H1 (cell line): ENCODE data around the gene LRRIQ4. TPM values are rescaled to one million over a fixed set of nuclear protein-coding genes. Genes with fewer than 3 reads are reported as not detected.

ENCODE experiments used
- CTCF ChIA-PET: fragments of 300-600 bp; sonication (Branson Sonifier 250); formaldehyde crosslinking; loops from one replicate; lab custom pipeline; 2021; ENCODE audit not compliant: partially characterized antibody; lab: Charles Lee
- POLR2A ChIA-PET: fragments of 300-600 bp; sonication (Branson Sonifier 250); formaldehyde crosslinking; loops from one replicate; lab custom pipeline; 2021; ENCODE audit warnings: inconsistent platforms; ENCODE audit not compliant: partially characterized antibody; lab: Charles Lee
- DNase-seq, 2 experiments: peaks; one replicate each; pipeline versions ENCODE4 v3.0.0 to v3.0.0-alpha.2; 2010 to 2022; ENCODE audit warnings: low spot score in 2 of 2, low read depth in 1 of 2, mixed read lengths in 1 of 2
- FAIRE-seq: peaks from 2 replicates; lab custom pipeline; 2011; peaks lifted over from hg19 to GRCh38; lab: Jason Lieb, UNC
- H2AFZ ChIP-seq: 2 replicates; pipeline ENCODE4 v1.8.1; 2012; ENCODE audit warnings: low read length, inconsistent platforms
- H2AK5ac ChIP-seq: 2 replicates; pipeline ENCODE4 v1.6.1; 2013; ENCODE audit warnings: low read depth, low read length
- H2BK120ac ChIP-seq: replicated peaks from 2 replicates; pipeline ENCODE3; 2013; ENCODE audit warnings: low read depth, low read length, inconsistent platforms
- H2BK12ac ChIP-seq: 2 replicates; pipeline ENCODE4 v1.6.1; 2013; ENCODE audit warnings: low read depth, low read length
- H2BK15ac ChIP-seq: 2 replicates; pipeline ENCODE4 v1.6.1; 2013; ENCODE audit warnings: low read length
- H2BK20ac ChIP-seq: 2 replicates; pipeline ENCODE4 v1.6.1; 2013; ENCODE audit warnings: low read length
- H2BK5ac ChIP-seq: 2 replicates; pipeline ENCODE4 v1.6.1; 2013; ENCODE audit warnings: low read depth, low read length
- H3K14ac ChIP-seq: 2 replicates; pipeline ENCODE4 v1.6.1; 2013; ENCODE audit warnings: inconsistent platforms; ENCODE audit not compliant: insufficient read length
- H3K18ac ChIP-seq: 2 replicates; pipeline ENCODE4 v1.6.1; 2013; ENCODE audit warnings: low read length; ENCODE audit errors: extremely low read depth
- H3K23ac ChIP-seq: 2 replicates; pipeline ENCODE4 v1.6.1; 2013; ENCODE audit warnings: inconsistent platforms; ENCODE audit not compliant: insufficient read length
- H3K23me2 ChIP-seq: 2 replicates; pipeline ENCODE4 v1.6.1; 2013; ENCODE audit warnings: low read depth, low read length
- H3K27ac ChIP-seq: 2 replicates; pipeline ENCODE4 v1.6.1; 2011; ENCODE audit warnings: low read depth, low read length, inconsistent platforms
- H3K27me3 ChIP-seq, 4 experiments: replicated peaks in 1 of 4; 1 replicate in 1 of 4; 2 replicates in 3 of 4; pipeline versions ENCODE4 v1.6.1 to v1.8.1; 2011 to 2013; ENCODE audit warnings: low read length in 3 of 4, mild to moderate bottlenecking in 3 of 4, inconsistent platforms in 2 of 4, mixed read lengths in 2 of 4, moderate library complexity in 1 of 4; ENCODE audit not compliant: control insufficient read depth in 3 of 4, insufficient read depth in 3 of 4; ENCODE audit errors: extremely low read depth in 1 of 4
- H3K36me3 ChIP-seq, 4 experiments: 2 replicates each; pipeline versions ENCODE4 v1.6.1 to v1.8.1; 2011 to 2013; ENCODE audit warnings: mild to moderate bottlenecking in 4 of 4, low read length in 3 of 4, moderate library complexity in 2 of 4, control low read depth in 1 of 4, inconsistent platforms in 1 of 4; ENCODE audit not compliant: insufficient read depth in 4 of 4, control insufficient read depth in 2 of 4
- H3K4ac ChIP-seq: replicated peaks from 2 replicates; pipeline ENCODE3; 2013; ENCODE audit warnings: low read length, low read depth, mixed read lengths, inconsistent platforms; ENCODE audit not compliant: insufficient read length
- H3K4me1 ChIP-seq, 4 experiments: replicated peaks in 1 of 4; 1 replicate in 1 of 4; 2 replicates in 3 of 4; pipeline versions ENCODE4 v1.6.1 to v1.8.1; 2011 to 2013; ENCODE audit warnings: low read length in 3 of 4, inconsistent platforms in 2 of 4, mixed read lengths in 1 of 4; ENCODE audit not compliant: insufficient read depth in 4 of 4, control insufficient read depth in 3 of 4
- H3K4me2 ChIP-seq, 2 experiments: 2 replicates each; pipeline versions ENCODE4 v1.6.1 to v1.8.1; 2011 to 2013; ENCODE audit warnings: low read depth in 2 of 2, low read length in 2 of 2, control low read depth in 1 of 2, inconsistent platforms in 1 of 2, mild to moderate bottlenecking in 1 of 2; ENCODE audit not compliant: insufficient read depth in 1 of 2
- H3K4me3 ChIP-seq, 4 experiments: fragments of 200-600, 300-600 bp in 1 of 4; sonication (generic), shearing (Covaris generic), sonication (Bioruptor Twin) in 1 of 4; 2 replicates each; pipeline versions ENCODE4 v1.5.1 to v1.8.1; 2011 to 2016; ENCODE audit warnings: low read length in 4 of 4, low read depth in 3 of 4, control low read depth in 2 of 4, inconsistent platforms in 2 of 4, mild to moderate bottlenecking in 2 of 4, mixed read lengths in 1 of 4, moderate library complexity in 1 of 4; ENCODE audit not compliant: insufficient read depth in 2 of 4; ENCODE audit errors: extremely low read depth in 1 of 4
- H3K56ac ChIP-seq: replicated peaks from 2 replicates; pipeline ENCODE3; 2013; ENCODE audit warnings: low read depth, mild to moderate bottlenecking, mixed read lengths, low read length, inconsistent platforms; ENCODE audit not compliant: insufficient read length
- H3K79me1 ChIP-seq: 2 replicates; pipeline ENCODE4 v1.6.1; 2013; ENCODE audit warnings: low read depth, low read length, control low read depth
- H3K79me2 ChIP-seq, 2 experiments: 2 replicates each; pipeline versions ENCODE4 v1.6.1 to v1.8.1; 2012 to 2013; ENCODE audit warnings: low read length in 2 of 2, mild to moderate bottlenecking in 2 of 2, inconsistent platforms in 1 of 2; ENCODE audit not compliant: insufficient read depth in 2 of 2, control insufficient read depth in 1 of 2
- H3K9ac ChIP-seq, 4 experiments: replicated peaks in 1 of 4; 1 replicate in 1 of 4; 2 replicates in 3 of 4; pipeline versions ENCODE4 v1.6.1 to v1.8.1; 2011 to 2013; ENCODE audit warnings: low read depth in 3 of 4, low read length in 3 of 4, control low read depth in 2 of 4, mild to moderate bottlenecking in 2 of 4, moderate library complexity in 2 of 4, inconsistent platforms in 1 of 4; ENCODE audit errors: extremely low read depth in 1 of 4
- H3K9me3 ChIP-seq, 2 experiments: 2 replicates each; pipeline versions ENCODE4 v1.6.1 to v1.8.1; 2012 to 2013; ENCODE audit warnings: mild to moderate bottlenecking in 2 of 2, moderate library complexity in 2 of 2, control low read depth in 1 of 2, inconsistent platforms in 1 of 2, low read depth in 1 of 2, low read length in 1 of 2, mixed read lengths in 1 of 2; ENCODE audit not compliant: insufficient read depth in 2 of 2
- H4K20me1 ChIP-seq, 2 experiments: replicated peaks in 1 of 2; 2 replicates each; pipeline versions ENCODE3 to v1.8.1; 2011 to 2013; ENCODE audit warnings: inconsistent platforms in 2 of 2, low read length in 2 of 2, mild to moderate bottlenecking in 1 of 2; ENCODE audit not compliant: insufficient read depth in 2 of 2, control insufficient read depth in 1 of 2
- H4K5ac ChIP-seq: 2 replicates; pipeline ENCODE4 v1.6.1; 2013; ENCODE audit warnings: low read length, low read depth, mixed read lengths, inconsistent platforms; ENCODE audit not compliant: insufficient read length
- H4K8ac ChIP-seq: 2 replicates; pipeline ENCODE4 v1.8.0; 2013; ENCODE audit warnings: mild to moderate bottlenecking, moderate library complexity, low read length, inconsistent platforms; ENCODE audit not compliant: insufficient read depth; ENCODE audit errors: extremely low read depth
- H4K91ac ChIP-seq: replicated peaks from 2 replicates; pipeline ENCODE3; 2013; ENCODE audit warnings: low read length, mixed read lengths, inconsistent platforms; ENCODE audit not compliant: insufficient read length
- CHD1 ChIP-seq: IDR thresholded peaks from 2 replicates; pipeline ENCODE4 v1.6.1; 2012; ENCODE audit warnings: low read depth, low read length, improper control_type of control experiment
- CTCF ChIP-seq, 3 experiments: IDR thresholded peaks; 1 replicate in 2 of 3; 2 replicates in 1 of 3; pipeline versions ENCODE4 v1.5.1 to v1.6.1; 2011; ENCODE audit warnings: low read length in 3 of 3, mild to moderate bottlenecking in 3 of 3, inconsistent platforms in 2 of 3, low read depth in 1 of 3, moderate library complexity in 1 of 3; ENCODE audit not compliant: insufficient read depth in 1 of 3; ENCODE audit errors: control extremely low read depth in 1 of 3
- HDAC2 ChIP-seq, 2 experiments: fragments of 300-600 bp in 1 of 2; sonication (generic) in 1 of 2; IDR thresholded peaks; 2 replicates each; pipeline ENCODE4 v1.6.1; 2011 to 2012; ENCODE audit warnings: low read depth in 2 of 2, low read length in 2 of 2, mild to moderate bottlenecking in 2 of 2, moderate library complexity in 2 of 2, borderline replicate concordance in 1 of 2, inconsistent platforms in 1 of 2
- KDM1A ChIP-seq: fragments of 200-600, 300-600 bp; sonication (generic); IDR thresholded peaks from 2 replicates; pipeline ENCODE4 v1.7.1; 2016; ENCODE audit warnings: mild to moderate bottlenecking, low read length, borderline replicate concordance
- RAD21 ChIP-seq, 2 experiments: IDR thresholded peaks in 1 of 2; conservative IDR thresholded peaks in 1 of 2; 2 replicates each; pipeline ENCODE4 v1.6.1; 2011; ENCODE audit warnings: low read depth in 2 of 2, low read length in 2 of 2, improper control_type of control experiment in 1 of 2, inconsistent platforms in 1 of 2, mild to moderate bottlenecking in 1 of 2, moderate library complexity in 1 of 2
- RBBP5 ChIP-seq: IDR thresholded peaks from 2 replicates; pipeline ENCODE4 v1.7.1; 2012; ENCODE audit warnings: low read depth, mild to moderate bottlenecking, inconsistent platforms, low read length, moderate library complexity, borderline replicate concordance
- TEAD4 ChIP-seq: IDR thresholded peaks from 2 replicates; pipeline ENCODE4 v1.6.1; 2012; ENCODE audit warnings: low read depth, low read length, inconsistent platforms, mixed read lengths
- WGBS, 2 experiments: shearing (Covaris generic) in 1 of 2; methylation state at CpG; one replicate each; pipeline versions ENCODE4 v1.1.6 to v1.1.7; 2013 to 2015; ENCODE audit warnings: low lambda C conversion rate in 2 of 2, mixed read lengths in 2 of 2, inconsistent platforms in 1 of 2, low coverage in 1 of 2, missing lambda C conversion rate in 1 of 2; ENCODE audit not compliant: insufficient replicate concordance in 2 of 2, insufficient coverage in 1 of 2, insufficient read length in 1 of 2; ENCODE audit errors: extremely low coverage in 1 of 2, missing lambda C conversion rate in 1 of 2; 5-methylcytosine and 5-hydroxymethylcytosine counted together
- polyA plus RNA-seq, 7 experiments: library from polyadenylated mRNA; depleted of rRNA in 3 of 7; stranded (reverse) in 5 of 7; unstranded in 2 of 7; fragments of >200 nt in 5 of 7; fragments of 200-250 nt in 2 of 7; gene quantifications; 1 replicate in 5 of 7; 2 replicates in 1 of 7; 4 replicates in 1 of 7; pipeline versions ENCODE4 v1.2.1 to v1.2.3, GENCODE V29; 2011 to 2013; ENCODE audit warnings: missing spikeins in 2 of 7, mixed read lengths in 2 of 7
- total RNA-seq: library from RNA; stranded (reverse); fragmentation: NEBNext Ultra II Directional; extraction: Animal tissue kit (Norgen Biotek cat#: 25700); gene quantifications from 2 replicates; pipeline ENCODE4 v1.2.1, GENCODE V29; 2021

The LRRIQ4 gene
- total and polyA plus RNA-seq, 2 of the 8 experiments (the other 6 are each of a cell fraction or from before 2014, with no cell fraction given), result 0.08 TPM; not detected in 1

GRCh38 chr3:169863458-169863899 is 50.8 kb downstream of the LRRIQ4 start:
- Histone ChIP-seq H2BK120ac (no peak overlapping the region), H2BK20ac (no peak overlapping the region), H4K20me1 (no peaks in the 10 kb centered on the region), H3K79me1 (no peaks in the 10 kb centered on the region), H4K91ac (no peak overlapping the region), H3K4me2 (no peak overlapping the region), H3K36me3 (no peaks in the 10 kb centered on the region), H3K4me1 (peaks cover 2 to 5% (median 4%) of the 10 kb centered on the region in 4 experiments; a peak in 5 of 7 replicates), H3K4ac (no peak overlapping the region), H3K4me3 (no peak overlapping the region), H3K27ac (no peak overlapping the region), H3K27me3 (no peaks in the 10 kb centered on the region), H4K5ac (no peak overlapping the region), H2BK12ac (no peak overlapping the region), H2AK5ac (no peak overlapping the region), H3K23ac (no peak overlapping the region), H3K9ac (no peak overlapping the region), H4K8ac (no peak overlapping the region), H3K23me2 (no peaks in the 10 kb centered on the region; the same call in 1 of the 2 replicates), H3K14ac (no peak overlapping the region), H2AFZ (no peak overlapping the region), H2BK15ac (no peak overlapping the region), H3K79me2 (no peaks in the 10 kb centered on the region), H3K9me3 (no peaks in the 10 kb centered on the region), H3K56ac (no peak overlapping the region), H2BK5ac (no peak overlapping the region), H3K18ac (no peak overlapping the region)
- CTCF ChIA-PET, result interaction anchor here (0.7 to 6.1 kb wide), 17 partner anchors 10 to 215 kb away, joined by 3 to 37 read pairs (median 3); partner anchors contain the start of gene SEC62
- FAIRE-seq (peak; percentile 70), DNase-seq (peak; percentile 58 to 87)
- POLR2A ChIA-PET, result no interaction called here
- TF ChIP-seq KDM1A, result no peak
- no peak for TF ChIP-seq CHD1
- TF ChIP-seq RAD21 (IDR thresholded peaks at IDR 0.05 in 1 of 2, conservative IDR thresholded peaks at IDR 0.05 in 1 of 2; ENCODE audit: low read depth in 2 of 2, low read length in 2 of 2), result peak; percentile 93 to 96
- no peak for TF ChIP-seq RBBP5
- peak; percentile 62 to 95 (median 78) for TF ChIP-seq CTCF (IDR thresholded peaks at IDR 0.05; ENCODE audit: control extremely low read depth in 1 of 3, insufficient read depth in 1 of 3, low read depth in 1 of 3, low read length in 3 of 3)
- no peak for TF ChIP-seq HDAC2 (IDR thresholded peaks at IDR 0.05; ENCODE audit: borderline replicate concordance in 1 of 2, low read depth in 2 of 2, low read length in 2 of 2)
- peak; percentile 25; the same call in 1 of the 2 replicates for TF ChIP-seq TEAD4
- WGBS, 2 experiments, result 13% methylated on average over 6 of the region's 6 CpGs; no CpG with 5 or more reads in 1 of the 2 experiments
